HepG2 (cell line): ENCODE data around the gene RALB. TPM values are rescaled to one million over a fixed set of nuclear protein-coding genes. Genes with fewer than 3 reads are reported as not detected.

Experiments used
- ATAC-seq: fragments of 200-7000 bp; cut with Tn5 transposase; 3 replicates; pipeline ENCODE4 v1.9.1; 2020; ENCODE audit warnings: mild to moderate bottlenecking, moderate library complexity
- BruUV-seq: library from RNA; stranded (reverse); fragments of 400-500 nt; replicated peaks from 2 replicates; lab custom pipeline; 2021; lab: Mats Ljungman, UMichigan
- CTCF ChIA-PET: fragments of 300-600 bp; formaldehyde crosslinking; extraction: SDS; loops from one replicate; lab custom pipeline; 2021; ENCODE audit warnings: low total read pairs, inconsistent platforms, low intra/inter-chr PET ratio; lab: Yijun Ruan, JAX
- POLR2A ChIA-PET: fragments of 350-600 bp; sonication (Branson Sonifier 250); formaldehyde crosslinking; loops from one replicate; lab custom pipeline; 2020; ENCODE audit warnings: antibody characterized with exemption, inconsistent platforms; lab: Yijun Ruan, JAX
- DNase-seq: peaks from one replicate; pipeline ENCODE4 v3.0.0-alpha.2; 2015; ENCODE audit warnings: low spot score
- FAIRE-seq: peaks from 3 replicates; lab custom pipeline; 2011; peaks lifted over from hg19 to GRCh38; lab: Jason Lieb, UNC
- H2AFZ ChIP-seq: one replicate; pipeline ENCODE4 v1.6.1; 2011; ENCODE audit warnings: low read length, inconsistent platforms
- H3K27ac ChIP-seq: fragments of 300-600 bp; 3 replicates; pipeline ENCODE4 v1.8.0; 2011; ENCODE audit warnings: mixed run types, mild to moderate bottlenecking, mixed read lengths, low read length, inconsistent platforms; ENCODE audit not compliant: insufficient read depth; ENCODE audit errors: extremely low read length
- H3K27me3 ChIP-seq, 2 experiments: fragments of 200-600 bp in 1 of 2; 2 replicates in 1 of 2; 3 replicates in 1 of 2; pipeline versions ENCODE4 v1.6.0 to v1.8.0; 2011; ENCODE audit warnings: low read length in 2 of 2, mild to moderate bottlenecking in 2 of 2, moderate library complexity in 2 of 2, inconsistent platforms in 1 of 2; ENCODE audit not compliant: insufficient read depth in 2 of 2, control insufficient read depth in 1 of 2
- H3K36me3 ChIP-seq, 2 experiments: fragments of 200-600 bp in 1 of 2; replicated peaks in 1 of 2; 2 replicates in 1 of 2; 3 replicates in 1 of 2; pipeline versions ENCODE4 v1.5.1 to v1.8.0; 2011; ENCODE audit warnings: low read length in 2 of 2, inconsistent platforms in 1 of 2; ENCODE audit not compliant: insufficient read depth in 2 of 2, control insufficient read depth in 1 of 2
- H3K4me1 ChIP-seq: 2 replicates; pipeline ENCODE4 v1.5.1; 2012; ENCODE audit warnings: low read length, inconsistent platforms; ENCODE audit not compliant: insufficient read depth
- H3K4me2 ChIP-seq: 2 replicates; pipeline ENCODE4 v1.6.0; 2011; ENCODE audit warnings: low read depth, low read length, inconsistent platforms
- H3K4me3 ChIP-seq, 3 experiments: fragments of 200-600 bp in 1 of 3; sonication (generic), shearing (Covaris generic) in 1 of 3; replicated peaks in 1 of 3; 2 replicates each; pipeline ENCODE4 v1.5.1; 2011 to 2016; ENCODE audit warnings: low read length in 3 of 3, inconsistent platforms in 2 of 3, low read depth in 2 of 3, mild to moderate bottlenecking in 2 of 3, control low read depth in 1 of 3, mixed read lengths in 1 of 3; ENCODE audit not compliant: insufficient read depth in 1 of 3
- H3K79me2 ChIP-seq: one replicate; pipeline ENCODE4 v1.6.1; 2011; ENCODE audit warnings: low read length, inconsistent platforms; ENCODE audit not compliant: insufficient read depth
- H3K9ac ChIP-seq: 2 replicates; pipeline ENCODE4 v1.6.0; 2011; ENCODE audit warnings: mild to moderate bottlenecking, low read depth, low read length, inconsistent platforms; ENCODE audit not compliant: insufficient read depth
- H3K9me3 ChIP-seq: 2 replicates; pipeline ENCODE4 v1.5.1; 2012; ENCODE audit warnings: mild to moderate bottlenecking, low read length
- H4K20me1 ChIP-seq: 2 replicates; pipeline ENCODE4 v1.6.0; 2011; ENCODE audit warnings: inconsistent platforms, mild to moderate bottlenecking, low read length, moderate library complexity; ENCODE audit not compliant: insufficient read depth
- ETV5 ChIP-seq: IDR thresholded peaks from 2 replicates; pipeline ENCODE4 v1.6.1; 2018; ENCODE audit warnings: missing biosample characterization, missing genetic modification reagents, inconsistent platforms, borderline replicate concordance
- FOXM1 ChIP-seq: sonication (generic); formaldehyde crosslinking; IDR thresholded peaks from 2 replicates; pipeline ENCODE4 v1.5.0; 2020; ENCODE audit warnings: missing genetic modification reagents
- LCORL ChIP-seq, 2 experiments: fragments of 450-650 bp in 1 of 2; sonication (generic) in 1 of 2; formaldehyde crosslinking in 1 of 2; IDR thresholded peaks; 2 replicates each; pipeline versions ENCODE4 v1.5.0 to v1.6.1; 2017 to 2020; ENCODE audit warnings: antibody characterized with exemption in 1 of 2, missing genetic modification reagents in 1 of 2
- SALL2 ChIP-seq: sonication (generic); formaldehyde crosslinking; IDR thresholded peaks from 2 replicates; pipeline ENCODE4 v1.8.1; 2023; ENCODE audit warnings: mild to moderate bottlenecking, missing genetic modification reagents, inconsistent platforms
- SRSF4 ChIP-seq: fragments of 200-400 bp; formaldehyde crosslinking; IDR thresholded peaks from one replicate; pipeline ENCODE4 v1.6.1; 2018; ENCODE audit warnings: mild to moderate bottlenecking, low read depth, low read length, moderate library complexity; ENCODE audit not compliant: poor library complexity, severe bottlenecking
- ZNF121 ChIP-seq: sonication (generic); formaldehyde crosslinking; IDR thresholded peaks from 2 replicates; pipeline ENCODE4 v1.5.0; 2020; ENCODE audit warnings: mild to moderate bottlenecking, missing genetic modification reagents
- ZNF260 ChIP-seq: sonication (generic); formaldehyde crosslinking; IDR thresholded peaks from 2 replicates; pipeline ENCODE4 v1.4.0; 2020; ENCODE audit warnings: missing genetic modification reagents, low read depth, mild to moderate bottlenecking, borderline replicate concordance
- ZNF570 ChIP-seq: sonication (generic); formaldehyde crosslinking; IDR thresholded peaks from 2 replicates; pipeline ENCODE4 v1.4.0; 2020; ENCODE audit warnings: mild to moderate bottlenecking, missing genetic modification reagents, borderline replicate concordance
- WGBS: methylation state at CpG from one replicate; pipeline ENCODE4 v1.1.6; 2017; ENCODE audit warnings: low lambda C conversion rate; 5-methylcytosine and 5-hydroxymethylcytosine counted together
- in situ Hi-C: cut with HindIII; loops from 2 replicates; pipeline ENCODE4 v1.10.0; 2017; ENCODE audit warnings: low pct_unique_long_range_greater_than_20kb; ENCODE audit not compliant: extremely low pct_ligation_motif_present
- intact Hi-C: fragments of 100-400 bp; cut with micrococcal nuclease; formaldehyde crosslinking; loops from one replicate; pipeline ENCODE4 v1.10.0; 2022; ENCODE audit not compliant: unreplicated experiment
- polyA plus RNA-seq, 8 experiments: library from polyadenylated mRNA; depleted of rRNA in 3 of 8; stranded (reverse) in 7 of 8; unstranded in 1 of 8; fragments of >200 nt; fragmentation: Illumina TruSeq in 4 of 8; extraction: Trizol in 4 of 8; gene quantifications; 2 replicates each; pipeline versions ENCODE4 v1.2.1 to v1.2.3, GENCODE V29; 2011 to 2016; ENCODE audit warnings: low read depth in 4 of 8, missing spikeins in 1 of 8, mixed read lengths in 1 of 8; ENCODE audit not compliant: insufficient read depth in 1 of 8
- total RNA-seq, 5 experiments: library from RNA; depleted of rRNA; stranded (reverse); fragments of >200 nt; fragmentation: Illumina TruSeq; extraction: Trizol; gene quantifications; 2 replicates each; pipeline ENCODE4 v1.2.3, GENCODE V29; 2016; ENCODE audit warnings: low read depth in 1 of 5
- TF ChIP-seq, protein P1 (sequence below): sonication (generic); formaldehyde crosslinking; IDR thresholded peaks from 2 replicates; pipeline ENCODE4 v1.9.0; 2022; ENCODE audit warnings: missing genetic modification reagents, mild to moderate bottlenecking, borderline replicate concordance
- TF ChIP-seq, protein P2 (sequence below): sonication (generic); formaldehyde crosslinking; IDR thresholded peaks from 2 replicates; pipeline ENCODE4 v1.4.0; 2020; ENCODE audit warnings: missing genetic modification reagents

The RALB gene
- total and polyA plus RNA-seq, 2 of the 13 experiments (the other 11 are each of a cell fraction or from before 2014, with no cell fraction given), result 37.8 to 43.2 TPM

DNA sequence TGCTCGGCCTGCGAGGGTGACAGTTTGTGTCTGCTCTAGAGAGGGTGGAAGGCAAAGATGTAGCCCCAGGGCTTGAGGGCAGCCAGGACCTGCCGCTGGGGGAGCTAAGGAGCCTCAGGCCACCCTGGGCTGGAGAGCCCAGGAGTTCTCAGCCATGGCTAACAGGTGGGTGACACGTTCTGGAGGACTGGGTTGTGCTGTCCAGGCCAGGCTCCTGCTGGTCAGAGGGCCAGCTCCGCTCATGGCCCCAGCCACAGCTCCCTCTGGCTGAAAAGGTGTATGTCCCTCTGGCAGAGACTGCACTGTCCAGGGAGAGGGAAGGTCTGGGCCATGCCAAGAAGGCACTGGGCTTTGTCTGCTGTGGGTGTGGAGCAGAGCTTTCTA is 48.6 kb upstream of the RALB start (continued):
- TF ChIP-seq ETV5 (CRISPR knock-in tag), result 0 out of 2 replicates have a peak, but pooled peaks have one; percentile 26
- TF ChIP-seq ZNF121, result peak; percentile 38; the same call in 1 of the 2 replicates
- TF ChIP-seq ZNF260, result no peak
- TF ChIP-seq LCORL (IDR thresholded peaks at IDR 0.05), result no peak
- TF ChIP-seq LCORL (CRISPR knock-in tag; IDR thresholded peaks at IDR 0.05), result no peak
- TF ChIP-seq, protein P1, sequence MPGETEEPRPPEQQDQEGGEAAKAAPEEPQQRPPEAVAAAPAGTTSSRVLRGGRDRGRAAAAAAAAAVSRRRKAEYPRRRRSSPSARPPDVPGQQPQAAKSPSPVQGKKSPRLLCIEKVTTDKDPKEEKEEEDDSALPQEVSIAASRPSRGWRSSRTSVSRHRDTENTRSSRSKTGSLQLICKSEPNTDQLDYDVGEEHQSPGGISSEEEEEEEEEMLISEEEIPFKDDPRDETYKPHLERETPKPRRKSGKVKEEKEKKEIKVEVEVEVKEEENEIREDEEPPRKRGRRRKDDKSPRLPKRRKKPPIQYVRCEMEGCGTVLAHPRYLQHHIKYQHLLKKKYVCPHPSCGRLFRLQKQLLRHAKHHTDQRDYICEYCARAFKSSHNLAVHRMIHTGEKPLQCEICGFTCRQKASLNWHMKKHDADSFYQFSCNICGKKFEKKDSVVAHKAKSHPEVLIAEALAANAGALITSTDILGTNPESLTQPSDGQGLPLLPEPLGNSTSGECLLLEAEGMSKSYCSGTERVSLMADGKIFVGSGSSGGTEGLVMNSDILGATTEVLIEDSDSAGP (CRISPR knock-in tag), result peak; percentile 55; the same call in 1 of the 2 replicates
- TF ChIP-seq, protein P2, sequence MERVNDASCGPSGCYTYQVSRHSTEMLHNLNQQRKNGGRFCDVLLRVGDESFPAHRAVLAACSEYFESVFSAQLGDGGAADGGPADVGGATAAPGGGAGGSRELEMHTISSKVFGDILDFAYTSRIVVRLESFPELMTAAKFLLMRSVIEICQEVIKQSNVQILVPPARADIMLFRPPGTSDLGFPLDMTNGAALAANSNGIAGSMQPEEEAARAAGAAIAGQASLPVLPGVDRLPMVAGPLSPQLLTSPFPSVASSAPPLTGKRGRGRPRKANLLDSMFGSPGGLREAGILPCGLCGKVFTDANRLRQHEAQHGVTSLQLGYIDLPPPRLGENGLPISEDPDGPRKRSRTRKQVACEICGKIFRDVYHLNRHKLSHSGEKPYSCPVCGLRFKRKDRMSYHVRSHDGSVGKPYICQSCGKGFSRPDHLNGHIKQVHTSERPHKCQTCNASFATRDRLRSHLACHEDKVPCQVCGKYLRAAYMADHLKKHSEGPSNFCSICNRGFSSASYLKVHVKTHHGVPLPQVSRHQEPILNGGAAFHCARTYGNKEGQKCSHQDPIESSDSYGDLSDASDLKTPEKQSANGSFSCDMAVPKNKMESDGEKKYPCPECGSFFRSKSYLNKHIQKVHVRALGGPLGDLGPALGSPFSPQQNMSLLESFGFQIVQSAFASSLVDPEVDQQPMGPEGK, result 0 out of 2 replicates have a peak, but pooled peaks have one; percentile 9
- no peak for TF ChIP-seq ZNF570
- no peak for TF ChIP-seq FOXM1

GRCh38 chr2:120204417-120204816 is 48.2 kb upstream of the RALB start:
- Histone ChIP-seq H3K27me3 (peaks cover 2 to 26% of the 10 kb centered on the region in 2 experiments; a peak in 3 of 5 replicates), H3K4me1 (peaks cover 25% of the 10 kb centered on the region), H3K9me3 (no peaks in the 10 kb centered on the region), H2AFZ (no peak overlapping the region), H3K79me2 (no peaks in the 10 kb centered on the region), H3K27ac (no peak overlapping the region), H3K4me3 (peak overlapping the region in 1 of 3 experiments; percentile 66; a peak in 1 of 6 replicates), H4K20me1 (no peaks in the 10 kb centered on the region), H3K9ac (no peak overlapping the region), H3K4me2 (peak overlapping the region; percentile 83), H3K36me3 (no peaks in the 10 kb centered on the region)
- CTCF ChIA-PET, result no interaction called here
- TF ChIP-seq SRSF4, result no peak
- TF ChIP-seq, protein P1 (CRISPR knock-in tag), result 0 out of 2 replicates have a peak, but pooled peaks have one; percentile 10
- TF ChIP-seq SALL2 (CRISPR knock-in tag), result 0 out of 2 replicates have a peak, but pooled peaks have one; percentile 28
- POLR2A ChIA-PET, result no interaction called here
- ATAC-seq (peak; percentile 21), FAIRE-seq (no peak), DNase-seq (no peak)
- in situ Hi-C loops (loop anchor here (10.0 kb wide), 1 partner anchor 110 kb away; no protein-coding TSS in a partner anchor), intact Hi-C loops (no loop called here)
- 62% methylated on average over 3 of the region's 3 CpGs for WGBS
- BruUV-seq, result no TSS peak
